Measurements from ENCODE around the gene NIN.

GRCh38 chr14:50736932-50737419, 94.0 kb downstream of the NIN start:
- no peak for TF ChIP-seq POLR2A (IDR thresholded peaks at IDR 0.05; ENCODE audit: low read length)
- TF ChIP-seq GATA1 (IDR thresholded peaks at IDR 0.05; ENCODE audit: low read depth, low read length) = no peak

Data from erythroblast (primary cell).